Muscle layer of colon (tissue), 2 donors: Measurements from ENCODE around the gene PRMT3.
"Not testable (repeated sequence)": the region's sequence is repeated elsewhere in the genome, so short reads cannot be mapped to it uniquely, and the experiment has no call there.

ENCODE experiments used
- H3K27ac ChIP-seq: one replicate; pipeline ENCODE4 v1.7.0; 2013; ENCODE audit warnings: low read depth, mild to moderate bottlenecking, low read length, moderate library complexity
- H3K27me3 ChIP-seq, 2 donors: one replicate each; pipeline ENCODE4 v1.7.0; 2013; ENCODE audit warnings: low read length in 2 of 2, mild to moderate bottlenecking in 2 of 2; ENCODE audit not compliant: insufficient read depth in 2 of 2, control insufficient read depth in 1 of 2
- H3K36me3 ChIP-seq: one replicate; pipeline ENCODE4 v1.7.0; 2013; ENCODE audit warnings: mild to moderate bottlenecking, low read length; ENCODE audit not compliant: insufficient read depth
- H3K4me1 ChIP-seq: one replicate; pipeline ENCODE4 v1.7.0; 2013; ENCODE audit warnings: mild to moderate bottlenecking, low read length; ENCODE audit not compliant: insufficient read depth
- H3K4me3 ChIP-seq, 2 donors: one replicate each; pipeline ENCODE4 v1.7.0; 2013; ENCODE audit warnings: low read length in 2 of 2, low read depth in 1 of 2, mild to moderate bottlenecking in 1 of 2, moderate library complexity in 1 of 2
- H3K9ac ChIP-seq: one replicate; pipeline ENCODE4 v1.7.0; 2013; ENCODE audit warnings: low read length
- H3K9me3 ChIP-seq: one replicate; pipeline ENCODE4 v1.7.0; 2013; ENCODE audit warnings: mild to moderate bottlenecking, low read length
- donor health status: abdominal sarcoma.
- donor health status: Adenocarcinoma of cecum.

The PRMT3 gene

DNA sequence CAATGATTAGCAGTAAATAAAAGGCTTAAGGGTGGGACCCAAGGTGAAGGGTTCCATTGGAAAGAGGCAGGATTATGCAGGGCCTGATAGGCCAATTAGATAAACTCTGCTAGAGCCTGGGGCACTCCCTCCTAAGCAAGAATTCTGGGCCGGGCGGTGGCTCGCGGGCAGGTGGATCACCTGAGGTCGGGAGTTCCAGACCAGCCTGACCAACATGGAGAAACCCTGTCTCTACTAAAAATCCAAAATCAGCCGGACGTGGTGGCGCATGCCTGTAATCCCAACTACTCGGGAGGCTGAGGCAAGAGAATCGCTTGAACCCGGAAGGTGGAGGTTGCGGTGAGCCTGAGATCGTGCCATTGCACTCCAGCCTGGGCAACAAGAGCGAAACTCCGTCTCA is 1.5 kb upstream of the PRMT3 start:
- H3K27me3 ChIP-seq = not testable (repeated sequence)
- H3K4me1 ChIP-seq = peaks cover 13% of the 10 kb centered on the region

GRCh38 chr11:20388096-20389055 is 860 bp downstream of the PRMT3 start:
- peak overlapping the region; percentile 68 for H3K9ac ChIP-seq
- no peaks in the 10 kb centered on the region for H3K36me3 ChIP-seq
- peak overlapping the region; percentile 76 to 95 for H3K4me3 ChIP-seq

More for the DNA sequence above, 1.5 kb upstream of the PRMT3 start:
- not testable (repeated sequence) for H3K27ac ChIP-seq, H3K4me3 ChIP-seq, H3K9ac ChIP-seq, H3K36me3 ChIP-seq, H3K9me3 ChIP-seq

GRCh38 chr11:20397281-20397680 is 9.8 kb downstream of the PRMT3 start:
- Histone ChIP-seq H3K36me3 (no peaks in the 10 kb centered on the region), H3K4me3 (no peak overlapping the region), H3K27ac (no peak overlapping the region), H3K9ac (no peak overlapping the region), H3K4me1 (no peaks in the 10 kb centered on the region), H3K9me3 (no peaks in the 10 kb centered on the region), H3K27me3 (no peaks in the 10 kb centered on the region)

More at GRCh38 chr11:20388096-20389055, 860 bp downstream of the PRMT3 start:
- peaks cover 13% of the 10 kb centered on the region for H3K4me1 ChIP-seq
- peak overlapping the region; percentile 79 for H3K27ac ChIP-seq
- H3K9me3 ChIP-seq = no peaks in the 10 kb centered on the region
- H3K27me3 ChIP-seq = no peaks in the 10 kb centered on the region

DNA sequence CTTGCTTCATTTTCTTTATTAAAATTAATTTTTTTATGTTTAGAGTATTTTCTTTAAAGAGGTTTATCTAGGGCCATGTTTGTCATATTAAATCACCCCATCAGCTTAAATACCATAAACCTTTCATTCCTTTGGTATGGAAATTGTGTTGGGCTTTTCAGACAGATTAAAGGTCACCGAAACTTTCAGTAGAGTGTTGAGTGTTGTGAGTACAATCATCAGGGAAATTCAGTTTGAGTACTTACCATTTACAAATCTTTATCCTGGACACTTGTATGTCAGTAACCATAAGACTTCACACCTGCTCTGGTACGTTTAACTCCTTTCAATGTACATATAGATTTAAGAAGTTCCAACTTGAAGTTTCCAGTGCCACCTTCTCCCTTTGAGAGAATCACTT is 12.0 kb downstream of the PRMT3 start:
- Histone ChIP-seq H3K36me3 (no peaks in the 10 kb centered on the region), H3K27me3 (no peaks in the 10 kb centered on the region), H3K9ac (no peak overlapping the region)

DNA sequence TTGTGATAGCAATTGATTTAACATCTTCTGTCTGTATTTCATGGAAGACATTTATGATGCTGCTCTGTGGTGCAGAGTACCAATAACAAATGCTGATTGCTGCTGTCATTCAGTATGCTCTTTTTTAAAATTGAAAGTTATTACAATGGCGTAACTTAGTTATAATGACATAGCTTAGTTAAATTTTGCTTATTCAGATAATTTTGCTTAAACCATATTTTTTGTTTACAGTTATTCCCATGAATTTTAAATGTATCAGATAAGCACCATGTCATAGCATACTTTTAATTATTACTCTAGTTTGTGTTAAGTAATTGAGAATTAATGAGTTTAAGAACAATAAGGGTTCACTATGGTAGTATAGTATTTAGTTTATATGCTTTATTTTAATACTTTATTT is 15.5 kb downstream of the PRMT3 start:
- H3K36me3 ChIP-seq = peaks cover 8% of the 10 kb centered on the region
- no peak overlapping the region for H3K4me3 ChIP-seq

More for the DNA sequence above, 12.0 kb downstream of the PRMT3 start:
- no peaks in the 10 kb centered on the region for H3K4me1 ChIP-seq
- H3K9me3 ChIP-seq = no peaks in the 10 kb centered on the region
- no peak overlapping the region for H3K4me3 ChIP-seq
- H3K27ac ChIP-seq = no peak overlapping the region

GRCh38 chr11:20406484-20406883 is 19.0 kb downstream of the PRMT3 start:
- Histone ChIP-seq H3K36me3 (peaks cover 16% of the 10 kb centered on the region), H3K4me1 (no peaks in the 10 kb centered on the region), H3K9me3 (no peaks in the 10 kb centered on the region), H3K9ac (no peak overlapping the region), H3K27me3 (no peaks in the 10 kb centered on the region), H3K4me3 (no peak overlapping the region), H3K27ac (no peak overlapping the region)

More for the DNA sequence above, 15.5 kb downstream of the PRMT3 start:
- H3K27me3 ChIP-seq = no peaks in the 10 kb centered on the region
- H3K9ac ChIP-seq = no peak overlapping the region
- no peaks in the 10 kb centered on the region for H3K4me1 ChIP-seq
- no peak overlapping the region for H3K27ac ChIP-seq
- H3K9me3 ChIP-seq = no peaks in the 10 kb centered on the region

DNA sequence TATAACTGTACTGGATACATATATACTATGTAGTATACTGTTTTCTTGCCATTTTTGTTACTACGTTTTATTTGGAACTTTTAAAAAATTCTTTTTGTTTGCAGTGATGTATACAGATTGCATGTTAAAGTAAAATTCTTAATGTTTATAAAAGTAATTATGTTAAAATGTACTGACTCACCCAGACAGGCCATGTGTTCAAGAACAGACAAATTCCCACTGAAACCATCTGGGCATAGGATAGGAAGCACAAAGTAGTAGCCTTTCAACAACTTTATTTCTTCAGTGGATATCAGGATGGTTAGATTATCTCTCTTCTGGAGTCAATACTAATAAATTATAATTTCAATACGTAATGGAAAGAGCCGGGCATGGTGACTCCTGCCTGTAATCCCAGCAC is 19.8 kb downstream of the PRMT3 start:
- no peak overlapping the region for H3K4me3 ChIP-seq
- H3K4me1 ChIP-seq = no peaks in the 10 kb centered on the region
- H3K36me3 ChIP-seq = peaks cover 16% of the 10 kb centered on the region
- H3K27ac ChIP-seq = no peak overlapping the region
- no peaks in the 10 kb centered on the region for H3K9me3 ChIP-seq
- H3K9ac ChIP-seq = no peak overlapping the region
- H3K27me3 ChIP-seq = no peaks in the 10 kb centered on the region

DNA sequence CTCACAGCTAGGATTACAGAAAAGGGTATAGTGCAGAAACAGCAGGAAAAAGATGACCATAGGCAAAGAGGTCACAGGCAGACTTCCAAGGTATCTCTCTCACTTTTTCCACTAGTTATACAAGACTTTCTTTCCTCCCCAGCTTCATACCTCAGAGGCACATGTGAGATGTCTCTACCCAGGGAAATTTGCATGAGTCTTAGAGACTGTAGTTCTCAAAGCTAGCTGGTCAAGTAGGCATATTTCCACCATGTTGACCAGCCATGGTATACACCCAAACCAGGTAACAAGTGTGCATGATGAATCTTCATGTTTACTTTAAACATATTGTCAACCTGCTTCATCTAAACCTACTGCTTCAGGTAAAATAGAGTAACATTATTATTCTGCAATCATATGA is 27.9 kb downstream of the PRMT3 start:
- no peaks in the 10 kb centered on the region for H3K27me3 ChIP-seq
- H3K27ac ChIP-seq = no peak overlapping the region
- H3K9me3 ChIP-seq = no peaks in the 10 kb centered on the region
- no peak overlapping the region for H3K4me3 ChIP-seq
- H3K4me1 ChIP-seq = no peaks in the 10 kb centered on the region
- peaks cover 6% of the 10 kb centered on the region for H3K36me3 ChIP-seq
- no peak overlapping the region for H3K9ac ChIP-seq

GRCh38 chr11:20417771-20418170 is 30.3 kb downstream of the PRMT3 start:
- Histone ChIP-seq H3K36me3 (peaks cover 8% of the 10 kb centered on the region), H3K4me1 (no peaks in the 10 kb centered on the region), H3K27me3 (no peaks in the 10 kb centered on the region), H3K9me3 (no peaks in the 10 kb centered on the region), H3K9ac (no peak overlapping the region), H3K4me3 (no peak overlapping the region), H3K27ac (no peak overlapping the region)

DNA sequence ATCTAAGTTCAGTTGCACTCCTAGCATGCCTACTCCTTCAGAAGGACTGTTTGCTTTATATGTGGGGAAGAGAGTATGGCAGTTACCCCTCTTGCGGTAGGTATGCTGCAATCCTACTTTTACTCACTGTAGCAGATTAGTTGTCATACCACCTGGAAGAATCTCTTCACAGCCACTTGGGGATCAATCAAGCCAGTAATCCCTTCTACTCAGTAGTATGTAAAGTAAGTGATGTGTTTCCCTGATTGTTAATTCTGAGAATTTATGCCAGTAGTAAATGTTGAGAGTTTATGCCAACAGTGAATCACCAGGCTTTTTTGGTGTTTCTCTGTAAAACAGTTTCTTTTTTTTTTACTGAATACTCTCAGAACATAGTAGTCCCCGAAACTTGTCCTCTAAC is 34.4 kb downstream of the PRMT3 start:
- Histone ChIP-seq H3K9me3 (no peaks in the 10 kb centered on the region), H3K27me3 (no peaks in the 10 kb centered on the region), H3K27ac (no peak overlapping the region), H3K9ac (no peak overlapping the region), H3K4me1 (no peaks in the 10 kb centered on the region), H3K4me3 (no peak overlapping the region), H3K36me3 (peaks cover 8% of the 10 kb centered on the region)

GRCh38 chr11:20429216-20429615 is 41.7 kb downstream of the PRMT3 start:
- no peaks in the 10 kb centered on the region for H3K9me3 ChIP-seq
- no peaks in the 10 kb centered on the region for H3K4me1 ChIP-seq
- H3K9ac ChIP-seq = no peak overlapping the region
- H3K4me3 ChIP-seq = no peak overlapping the region
- no peaks in the 10 kb centered on the region for H3K27me3 ChIP-seq
- H3K36me3 ChIP-seq = no peaks in the 10 kb centered on the region
- no peak overlapping the region for H3K27ac ChIP-seq

DNA sequence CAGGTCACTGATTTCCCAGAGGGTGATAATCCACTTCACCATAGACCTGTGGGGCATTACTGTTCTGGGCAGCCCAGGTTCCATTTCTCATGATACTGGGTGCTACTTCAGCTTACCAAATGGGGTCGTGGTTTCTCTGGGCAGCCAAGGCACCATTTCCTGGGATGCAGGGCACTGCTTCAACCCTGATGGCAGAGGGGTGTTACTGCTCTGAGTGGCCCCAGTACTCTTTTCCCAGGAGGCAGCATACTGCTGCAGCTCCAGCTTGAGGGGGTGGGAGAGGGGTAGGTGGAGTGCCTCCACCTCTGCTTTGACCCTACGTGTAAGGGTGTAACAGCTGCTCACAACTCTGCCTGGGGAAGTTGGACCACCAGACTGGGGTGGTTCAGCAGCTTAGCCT is 51.1 kb downstream of the PRMT3 start:
- no peak overlapping the region for H3K4me3 ChIP-seq
- no peaks in the 10 kb centered on the region for H3K9me3 ChIP-seq

More for the DNA sequence above, 51.1 kb downstream of the PRMT3 start:
- H3K27ac ChIP-seq = no peak overlapping the region
- no peaks in the 10 kb centered on the region for H3K4me1 ChIP-seq
- no peaks in the 10 kb centered on the region for H3K27me3 ChIP-seq
- H3K36me3 ChIP-seq = peaks cover 3% of the 10 kb centered on the region
- no peak overlapping the region for H3K9ac ChIP-seq
